ENCODE data around the gene LYRM4.

DNA sequence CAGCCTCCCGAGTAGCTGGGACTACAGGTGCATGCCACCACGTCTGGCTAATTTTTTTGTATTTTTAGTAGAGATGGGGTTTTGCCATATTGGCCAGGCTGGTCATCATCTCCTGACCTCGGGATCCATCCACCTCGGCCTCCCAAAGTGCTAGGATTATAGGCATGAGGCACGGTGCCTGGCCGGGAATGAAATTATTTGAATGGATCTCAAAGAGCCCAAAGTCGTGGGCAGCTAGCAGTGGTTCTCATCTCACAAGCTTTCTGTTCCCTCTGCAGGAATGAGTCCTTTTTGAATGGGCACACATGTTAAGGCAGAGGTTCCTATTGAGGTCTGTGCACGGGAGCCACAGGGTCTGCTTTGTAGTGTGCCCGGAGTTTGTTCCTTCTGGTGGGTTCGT, 140.7 kb downstream of the LYRM4 start:
- no peak for TF ChIP-seq CTCF (optimal IDR thresholded peaks at IDR 0.05 in 1 of 3, IDR thresholded peaks at IDR 0.05 in 1 of 3, conservative IDR thresholded peaks at IDR 0.05 in 1 of 3; ENCODE audit: extremely low read depth in 1 of 3, insufficient read depth in 2 of 3, low read length in 3 of 3)
- TF ChIP-seq EZH2 (IDR thresholded peaks at IDR 0.05; ENCODE audit: low read length), result no peak
